HG02763 (cell line): Measurements from ENCODE around the gene RELB.
A peak's percentile ranks its signal among the peaks of the same experiment; 100 is the strongest.
"Not testable (repeated sequence)": the region's sequence is repeated elsewhere in the genome, so short reads cannot be mapped to it uniquely, and the experiment has no call there.

Experiments used
- ATAC-seq: cut with Tn5 transposase; IDR thresholded peaks from one replicate; pipeline ENCODE4 v1.9.1; 2021; ENCODE audit warnings: mild to moderate bottlenecking, moderate library complexity; ENCODE audit not compliant: unreplicated experiment

RELB gene

GRCh38 chr19:44986389-44986788, 14.9 kb upstream of the RELB start:
- ATAC-seq, result no peak

GRCh38 chr19:44987148-44987675, 14.1 kb upstream of the RELB start:
- no peak for ATAC-seq

DNA sequence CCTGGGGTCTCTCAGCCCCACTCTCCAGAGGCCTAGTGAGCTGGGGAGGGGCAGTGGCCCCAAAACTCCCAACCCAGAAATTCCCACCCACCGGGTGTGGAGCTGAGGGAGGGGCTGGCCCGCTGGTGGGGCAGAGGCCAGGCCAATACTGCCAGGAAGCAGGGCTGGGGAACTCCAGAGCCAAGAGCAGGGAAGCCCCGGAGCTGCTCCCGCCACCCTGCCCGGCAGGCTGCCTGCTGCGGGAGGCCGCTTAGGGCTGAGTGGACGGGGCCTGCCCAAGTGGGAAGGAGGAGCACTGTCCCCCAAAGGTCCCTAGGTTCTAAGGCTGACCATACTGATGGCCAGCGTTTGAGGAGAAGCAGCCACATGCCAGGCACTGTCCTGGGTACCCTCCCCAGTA, 13.0 kb upstream of the RELB start:
- ATAC-seq, result no peak

DNA sequence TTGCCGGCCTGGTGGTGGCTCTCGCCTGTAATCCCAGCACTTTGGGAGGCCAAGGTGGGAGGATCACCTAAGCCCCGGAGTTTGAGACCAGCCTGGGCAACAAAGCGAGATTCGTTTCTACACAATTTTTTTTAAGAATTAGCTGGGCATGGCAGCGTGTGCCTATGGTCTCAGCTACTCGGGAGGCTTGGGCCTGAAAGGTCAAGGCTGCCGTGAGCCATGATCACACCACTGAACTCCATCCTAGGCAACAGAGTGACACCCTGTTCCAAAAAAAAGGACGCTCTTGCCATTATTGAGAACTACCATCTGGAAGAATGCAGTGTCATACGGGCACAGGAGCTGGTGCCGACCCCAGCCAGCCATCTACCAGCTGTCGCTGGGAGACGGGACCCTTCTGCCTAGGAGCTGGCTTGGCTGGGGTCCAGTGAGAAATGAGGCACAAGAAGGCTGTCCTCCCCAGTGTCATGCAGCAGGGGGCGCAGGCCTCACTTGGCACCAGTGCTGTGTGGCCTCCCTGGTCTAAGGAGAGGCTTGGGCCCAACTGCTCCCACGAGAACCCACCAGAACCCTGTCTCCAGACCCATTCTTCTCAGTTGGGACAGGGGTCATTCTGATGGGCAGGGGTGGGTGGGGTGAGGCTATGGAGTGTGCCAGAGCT, 12.2 kb upstream of the RELB start:
- no peak for ATAC-seq

DNA sequence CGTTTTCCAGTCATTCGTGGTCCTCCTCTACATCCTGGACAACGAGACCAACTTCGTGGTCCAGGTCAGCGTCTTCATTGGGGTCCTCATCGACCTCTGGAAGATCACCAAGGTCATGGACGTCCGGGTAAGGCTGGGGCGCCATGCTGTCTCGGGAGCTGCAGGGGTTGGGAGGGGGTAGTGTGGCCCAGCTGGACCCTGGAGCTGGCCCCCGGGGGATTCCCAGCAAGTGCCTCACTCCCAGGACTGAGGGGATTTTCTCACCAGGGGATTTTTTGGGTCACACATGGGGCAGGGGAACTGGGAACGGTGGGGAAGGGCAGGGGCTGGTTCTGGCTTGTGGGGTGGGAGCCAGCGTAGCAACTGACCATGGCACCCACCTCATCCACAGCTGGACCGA, 10.8 kb upstream of the RELB start:
- no peak for ATAC-seq

DNA sequence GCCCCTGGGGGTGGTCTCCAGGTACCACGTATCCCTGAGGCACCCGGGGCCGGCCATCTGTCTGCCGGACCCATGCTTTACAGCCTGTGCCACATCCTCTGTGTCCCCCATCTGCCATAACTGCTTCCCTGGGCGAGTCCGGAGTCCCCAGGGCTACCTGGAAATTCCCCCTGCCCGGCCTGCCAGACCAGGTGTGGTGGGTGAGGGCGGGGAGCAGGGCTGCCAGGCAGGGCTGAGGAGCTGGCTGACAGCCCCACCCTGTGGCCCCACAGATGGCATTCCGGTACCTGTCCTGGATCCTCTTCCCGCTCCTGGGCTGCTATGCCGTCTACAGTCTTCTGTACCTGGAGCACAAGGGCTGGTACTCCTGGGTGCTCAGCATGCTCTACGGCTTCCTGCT, 10.3 kb upstream of the RELB start:
- no peak for ATAC-seq

- no peak for ATAC-seq
Measured at GRCh38 chr19:44992336-44993163, 8.7 kb upstream of the RELB start.

DNA sequence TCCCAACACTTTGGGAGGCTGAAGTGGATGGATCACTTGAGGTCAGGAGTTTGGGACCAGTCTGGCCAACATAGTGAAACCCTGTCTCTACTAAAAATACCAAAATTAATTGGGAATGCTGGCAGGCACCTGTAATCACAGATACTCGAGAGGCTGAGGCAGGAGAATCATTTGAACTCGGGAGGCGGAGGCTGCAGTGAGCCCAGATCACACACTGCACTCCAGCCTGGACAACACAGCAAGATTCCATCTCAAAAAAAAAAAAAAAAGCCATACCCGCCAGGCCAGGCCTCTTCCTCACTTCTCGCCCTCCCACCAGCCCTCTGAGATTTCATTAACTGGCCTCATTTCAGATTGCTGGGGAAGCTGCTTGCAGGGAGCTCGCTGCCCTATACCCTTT, 7.7 kb upstream of the RELB start:
- no peak for ATAC-seq

GRCh38 chr19:44993926-44994537, 7.2 kb upstream of the RELB start:
- ATAC-seq, result no peak

DNA sequence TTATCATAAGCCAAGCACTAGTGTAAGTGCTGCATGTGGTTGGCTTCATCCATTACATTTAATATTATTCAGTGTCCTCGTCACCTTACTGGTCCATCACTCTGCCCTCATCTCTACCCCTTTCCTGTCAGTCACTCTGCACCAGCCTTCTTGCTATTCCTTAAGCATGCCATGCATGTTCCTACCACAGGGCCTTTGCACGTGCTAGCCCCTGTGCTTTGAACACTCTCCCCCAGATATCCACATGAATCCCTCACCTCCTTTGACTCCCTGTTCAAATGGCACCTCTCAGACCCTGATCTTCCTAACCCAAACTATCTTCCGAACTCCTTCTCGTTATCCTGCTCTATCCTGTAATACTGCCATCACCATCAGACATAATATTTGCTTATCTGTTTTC, 3.2 kb upstream of the RELB start:
- ATAC-seq, result no peak

GRCh38 chr19:44999131-44999925, 1.9 kb upstream of the RELB start:
- ATAC-seq, result not testable (repeated sequence)

DNA sequence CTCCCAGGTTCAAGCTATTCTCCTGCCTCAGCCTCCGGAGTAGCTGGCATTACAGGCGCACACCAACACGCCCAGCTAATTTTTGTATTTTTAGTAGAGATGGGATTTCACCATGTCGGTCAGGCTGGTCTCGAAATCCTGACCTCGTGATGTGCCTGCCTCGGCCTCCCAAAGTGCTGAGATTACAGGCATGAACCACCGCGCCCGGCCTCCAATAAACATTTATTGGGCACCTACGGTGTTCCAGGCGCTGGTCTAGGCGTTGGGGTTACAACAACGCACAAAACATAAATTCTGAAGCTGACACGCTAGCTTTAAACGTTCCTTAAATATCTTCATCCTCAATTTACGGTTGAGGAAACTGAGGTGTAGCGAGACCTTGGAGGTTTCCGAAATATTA, 599 bp upstream of the RELB start:
- not testable (repeated sequence) for ATAC-seq

DNA sequence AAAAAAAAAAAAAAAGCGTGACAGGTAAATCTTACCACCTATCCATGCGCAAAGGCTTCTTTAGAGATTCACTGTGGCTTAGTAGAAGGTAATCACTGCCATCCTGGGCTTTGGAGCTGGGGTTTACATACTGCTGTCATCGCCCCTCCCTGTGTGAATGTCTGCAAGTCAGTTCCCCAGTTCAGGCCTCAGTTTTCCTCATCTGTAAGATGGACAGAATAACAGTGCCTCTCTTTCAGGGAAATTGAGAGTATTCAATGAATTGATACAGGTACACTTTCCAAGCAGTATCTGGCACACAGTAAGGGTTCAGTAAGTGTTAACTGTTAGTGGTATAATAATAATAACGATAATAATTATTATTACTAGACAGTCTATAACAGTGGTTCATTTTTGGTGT, 2.2 kb downstream of the RELB start:
- ATAC-seq, result no peak

DNA sequence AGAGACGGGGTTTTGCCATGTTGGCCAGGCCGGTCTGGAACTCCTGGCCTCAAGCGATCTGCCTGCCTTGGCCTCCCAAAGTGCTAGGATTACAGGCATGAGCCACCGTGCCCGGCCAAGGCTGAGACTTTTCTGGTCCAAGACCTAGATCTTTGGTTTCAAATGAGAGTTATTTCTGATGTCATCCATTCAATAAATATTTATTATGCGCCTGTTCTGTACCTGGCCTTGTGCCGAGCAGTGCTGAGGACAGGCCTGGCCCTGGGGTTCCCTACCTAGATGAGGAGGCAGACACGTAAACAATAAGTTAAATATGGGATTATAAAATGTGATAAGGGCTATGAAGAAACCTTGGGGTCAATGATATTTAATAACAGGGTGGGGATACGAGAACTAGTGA, 4.5 kb downstream of the RELB start:
- no peak for ATAC-seq

DNA sequence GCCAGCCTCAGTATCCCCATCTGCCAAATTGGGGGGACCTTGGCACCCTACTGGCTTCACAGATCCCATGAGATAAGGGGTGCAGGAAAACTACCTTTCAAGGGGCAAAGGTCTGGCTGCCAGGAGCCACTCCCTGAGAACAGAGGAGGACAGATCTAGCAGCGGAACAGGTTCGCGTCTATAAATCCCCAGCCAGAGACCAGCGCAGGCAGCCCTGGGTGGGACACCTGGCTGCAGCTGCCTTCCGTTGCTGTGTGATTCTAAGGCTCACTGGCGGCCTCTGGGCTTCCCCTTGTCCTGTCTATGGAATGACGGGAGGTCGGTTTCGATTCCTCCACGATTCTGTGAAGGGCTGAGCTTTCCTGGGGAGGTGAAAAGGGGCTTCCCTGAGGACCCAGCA, 7.3 kb downstream of the RELB start:
- ATAC-seq, result no peak

DNA sequence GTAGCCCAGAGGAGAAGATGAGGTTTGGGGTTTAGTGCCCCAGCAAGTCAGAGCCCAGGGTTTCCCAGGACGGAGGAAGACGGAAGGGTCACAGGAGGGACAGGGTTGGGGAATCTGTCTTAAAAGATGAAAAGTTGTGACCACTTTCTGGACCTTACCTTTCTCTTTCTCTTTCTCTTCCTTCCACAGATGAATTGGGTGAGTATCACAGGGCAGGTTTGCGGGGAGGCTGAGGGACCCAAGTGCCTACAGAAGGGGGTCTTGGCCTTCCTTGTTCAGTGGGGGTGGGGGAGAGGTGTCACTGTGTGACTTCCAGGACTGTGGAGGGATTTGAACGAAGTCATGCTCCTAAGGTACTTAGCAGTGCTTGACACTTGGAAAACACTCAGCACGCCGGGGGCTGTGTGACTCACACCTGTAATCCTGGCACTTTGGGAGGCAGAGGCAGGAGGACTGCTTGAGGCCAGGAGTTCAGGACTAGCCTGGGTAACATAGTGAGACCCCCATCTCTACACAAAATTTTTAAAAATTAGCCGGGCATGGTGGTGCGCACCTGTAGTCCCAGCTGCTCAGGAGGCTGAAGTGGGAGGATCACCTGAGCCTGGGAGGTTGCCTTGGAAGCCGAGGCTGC, 8.5 kb downstream of the RELB start:
- ATAC-seq, result no peak

- no peak for ATAC-seq
Measured at GRCh38 chr19:45010306-45010705, 9.0 kb downstream of the RELB start.

GRCh38 chr19:45011959-45012358, 10.7 kb downstream of the RELB start:
- ATAC-seq, result no peak

GRCh38 chr19:45016388-45017314, 15.4 kb downstream of the RELB start:
- ATAC-seq, result peak; percentile 63

GRCh38 chr19:45019187-45019586, 17.9 kb downstream of the RELB start:
- ATAC-seq, result no peak
